Stimulated activated CD8-positive, alpha-beta memory T cell treated with anti-CD3 and anti-CD28 coated beads, Interleukin-12 subunit alpha, Interleukin-12 subunit beta, amount 100 ng/mL, for 24 hours (primary cell): ENCODE data around the gene DIS3L2.
"Not testable (repeated sequence)": the region's sequence is repeated elsewhere in the genome, so short reads cannot be mapped to it uniquely, and the experiment has no call there.

Experiments
- DNase-seq: peaks from one replicate; pipeline ENCODE4 v3.0.0-alpha.2; 2020; ENCODE audit errors: extremely low read depth

DIS3L2 gene

DNA sequence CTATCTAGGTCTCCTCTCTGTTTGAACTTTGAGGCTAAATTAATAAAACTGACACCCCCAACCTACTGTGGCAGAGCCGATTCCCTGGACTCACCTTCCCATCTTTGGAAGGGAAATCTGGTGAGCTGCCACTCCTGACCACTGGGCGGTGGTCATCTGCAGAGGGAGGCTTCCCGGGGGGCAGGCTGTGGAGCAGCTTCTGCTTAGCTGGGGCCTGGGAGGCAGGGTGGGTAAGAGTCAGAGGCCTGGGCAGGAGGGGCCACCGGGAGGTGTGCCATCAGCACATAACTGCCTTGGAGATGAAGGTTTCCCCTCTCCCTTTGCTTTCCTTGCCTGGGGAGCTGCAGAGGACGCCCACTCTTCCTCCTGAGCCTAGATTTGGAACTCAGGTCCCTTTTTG lies 33.0 kb upstream of the DIS3L2 start:
- no peak for DNase-seq

DNA sequence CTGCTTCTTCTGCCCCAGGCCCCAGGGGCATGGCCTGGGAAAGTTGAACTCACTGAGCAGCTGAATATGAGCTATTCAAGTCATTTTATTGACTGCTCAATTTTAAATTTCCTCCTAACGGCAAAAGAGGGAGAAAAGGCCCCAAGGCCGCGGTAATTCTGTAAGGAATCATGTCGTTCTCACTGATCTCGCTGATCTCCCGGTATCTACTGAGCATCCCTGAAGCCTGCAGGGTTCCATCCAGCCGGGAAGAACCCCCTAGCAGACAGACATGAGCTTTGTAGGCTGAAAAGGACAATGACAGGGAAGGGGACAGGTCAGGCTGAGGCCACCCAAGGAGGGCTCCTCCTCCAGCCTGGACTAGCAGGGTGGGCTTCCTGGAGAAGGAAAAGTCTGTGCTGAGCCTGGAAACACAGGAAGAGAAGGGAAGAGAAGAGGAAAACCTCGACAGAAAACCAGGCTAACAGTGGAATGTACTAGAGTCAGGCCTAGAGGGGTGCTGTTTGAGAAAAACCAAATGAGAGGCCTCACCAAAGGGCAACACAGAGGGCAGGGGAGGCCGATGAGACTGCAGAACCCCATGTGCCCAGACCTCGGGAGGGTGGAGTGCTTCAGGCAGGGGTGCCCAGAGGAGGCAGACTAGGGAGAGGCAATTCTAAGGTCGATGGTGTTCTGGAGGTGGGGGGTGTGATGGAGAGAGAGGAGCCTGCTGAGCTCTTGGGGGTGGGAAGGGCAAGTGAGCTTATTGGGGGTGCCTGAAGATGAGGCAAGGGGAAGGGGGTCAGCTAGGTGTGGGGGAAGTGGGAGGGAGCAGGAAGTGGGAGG lies 32.4 kb upstream of the DIS3L2 start:
- DNase-seq = no peak

- DNase-seq = no peak
Measured at GRCh38 chr2:231929961-231930592, 31.4 kb upstream of the DIS3L2 start.

- no peak for DNase-seq
Measured at GRCh38 chr2:231930593-231931281, 30.8 kb upstream of the DIS3L2 start.

DNA sequence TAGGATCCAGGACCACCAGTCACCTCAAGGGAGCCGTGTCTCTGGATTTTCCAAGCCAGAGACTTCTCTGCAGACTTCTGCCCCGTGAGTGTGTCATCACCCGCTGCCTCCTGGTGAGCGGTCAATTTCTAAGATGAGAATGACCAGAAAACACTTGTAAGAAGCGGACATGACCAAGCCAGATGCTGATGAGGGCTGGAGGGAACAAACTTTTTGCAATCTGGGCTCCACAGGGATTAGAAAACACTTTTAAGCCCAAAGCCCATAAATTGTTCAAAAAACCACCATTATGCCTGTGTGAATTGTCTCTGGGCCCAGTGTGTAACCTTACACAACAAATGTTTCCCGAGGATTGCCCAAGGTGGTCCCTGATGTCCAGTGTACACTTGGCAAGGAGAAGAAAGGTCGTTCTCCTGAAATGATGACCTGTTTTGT lies 30.0 kb upstream of the DIS3L2 start:
- DNase-seq = no peak

DNA sequence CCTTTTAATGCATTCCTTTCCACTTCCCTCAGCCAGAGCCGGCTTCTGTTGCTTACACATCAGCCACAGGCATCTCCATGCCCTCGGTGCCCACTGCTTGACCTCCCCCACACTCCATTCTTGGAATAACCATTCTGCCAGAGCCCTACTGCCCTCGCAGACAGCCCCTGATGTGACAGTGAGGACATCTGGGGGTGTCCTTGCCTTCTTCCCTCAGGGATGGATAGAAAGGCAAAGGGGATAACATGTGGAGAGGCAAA lies 28.9 kb upstream of the DIS3L2 start:
- DNase-seq = no peak

- DNase-seq = no peak
Measured at GRCh38 chr2:231932985-231933915, 28.3 kb upstream of the DIS3L2 start.

DNA sequence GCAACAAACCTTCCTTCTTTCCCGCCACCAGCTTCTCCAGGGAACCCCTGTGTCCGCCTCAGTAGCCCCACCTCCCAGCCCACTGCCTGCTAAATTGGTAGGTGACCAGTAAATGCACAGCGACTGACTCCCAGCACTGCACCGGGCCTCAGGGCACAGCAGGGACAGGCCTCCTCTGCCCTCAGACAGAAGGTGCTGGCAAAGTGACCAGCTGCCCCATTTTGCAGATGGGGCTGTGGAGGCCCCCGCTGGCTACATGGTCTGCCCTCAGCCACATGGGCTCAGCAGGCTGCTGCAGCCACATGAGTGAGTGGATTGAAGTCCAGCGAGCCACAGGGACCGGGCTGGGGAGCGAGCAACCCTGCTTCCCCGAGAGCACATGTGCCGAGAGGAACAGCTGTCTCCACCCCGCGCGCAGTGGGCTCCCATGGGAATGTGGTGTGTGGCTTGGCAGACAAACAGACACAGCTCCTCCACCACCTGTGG lies 27.6 kb upstream of the DIS3L2 start:
- no peak for DNase-seq

GRCh38 chr2:231934441-231935206 lies 26.9 kb upstream of the DIS3L2 start:
- DNase-seq = no peak

- no peak for DNase-seq
Measured at GRCh38 chr2:231935207-231935524, 26.3 kb upstream of the DIS3L2 start.

- DNase-seq = no peak
Measured at GRCh38 chr2:231935815-231936214, 25.7 kb upstream of the DIS3L2 start.

- no peak for DNase-seq
Measured at GRCh38 chr2:231936491-231936890, 25.0 kb upstream of the DIS3L2 start.

GRCh38 chr2:231937057-231937456 lies 24.5 kb upstream of the DIS3L2 start:
- no peak for DNase-seq

GRCh38 chr2:231939022-231939421 lies 22.5 kb upstream of the DIS3L2 start:
- no peak for DNase-seq

DNA sequence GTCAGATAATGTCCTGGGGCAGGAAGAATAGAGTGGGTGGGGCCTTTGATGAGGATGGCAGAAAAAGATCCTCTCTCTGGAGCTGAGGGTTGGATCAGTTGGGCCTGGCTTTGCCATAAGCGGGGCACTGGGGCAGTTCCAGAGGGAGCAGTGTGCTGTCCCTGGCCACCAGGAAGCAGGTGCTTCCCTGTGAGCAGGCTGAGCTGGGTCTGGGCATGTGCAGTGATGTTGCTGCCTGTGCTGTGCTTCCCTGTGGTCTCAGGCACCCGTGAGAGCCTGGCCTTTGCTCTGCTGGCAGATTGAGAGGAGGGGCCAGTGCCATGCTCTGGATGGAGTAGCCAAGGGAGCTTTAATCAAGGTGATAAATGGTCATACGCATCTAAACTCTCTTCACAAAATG lies 20.7 kb upstream of the DIS3L2 start:
- DNase-seq = no peak

GRCh38 chr2:231941673-231942072 lies 19.8 kb upstream of the DIS3L2 start:
- no peak for DNase-seq

DNA sequence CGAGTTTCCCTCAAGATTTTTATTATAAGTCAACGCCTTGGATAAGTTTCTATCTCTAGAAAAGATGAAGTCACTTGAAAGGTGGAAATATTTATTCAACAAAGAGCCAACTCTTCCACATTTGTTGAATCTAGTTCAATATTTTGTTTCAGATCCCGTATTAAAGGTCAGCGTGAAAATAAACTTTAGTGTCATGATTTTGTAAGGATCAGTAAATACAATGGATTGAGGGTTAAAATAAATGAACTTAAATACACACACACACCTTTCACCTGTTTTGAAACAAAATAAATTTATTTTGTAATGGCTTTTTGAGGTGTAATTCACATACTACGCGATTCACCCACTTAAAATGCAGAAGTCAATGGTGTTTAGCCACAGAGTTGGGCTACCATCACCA lies 19.3 kb upstream of the DIS3L2 start:
- DNase-seq = no peak

GRCh38 chr2:231946241-231946814 lies 15.2 kb upstream of the DIS3L2 start:
- DNase-seq = no peak

DNA sequence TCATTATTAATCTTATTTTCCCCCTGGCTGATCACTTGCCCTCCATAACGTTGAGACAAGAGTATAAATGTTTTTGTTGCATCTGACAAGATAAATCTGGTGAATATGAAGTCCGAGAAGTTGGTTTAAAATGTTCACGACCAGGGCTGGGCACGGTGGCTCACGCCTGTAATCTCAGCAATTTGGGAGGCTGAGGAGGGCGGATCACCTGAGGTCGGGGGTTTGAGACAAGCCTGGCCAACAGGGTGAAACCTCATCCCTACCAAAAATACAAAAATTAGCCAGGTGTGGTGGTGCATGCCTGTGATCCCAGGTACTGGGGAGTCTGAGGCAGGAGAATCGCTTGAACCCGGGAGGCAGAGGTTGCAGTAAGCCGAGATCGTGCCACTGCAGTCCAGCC lies 14.4 kb upstream of the DIS3L2 start:
- DNase-seq = not testable (repeated sequence)

GRCh38 chr2:231947694-231948093 lies 13.8 kb upstream of the DIS3L2 start:
- DNase-seq = no peak
